Smooth muscle cell (in vitro differentiated cells): Measurements from ENCODE around the gene HMGN3. TPM values are rescaled to one million over a fixed set of nuclear protein-coding genes. Genes with fewer than 3 reads are reported as not detected.

Source experiments
- DNase-seq: peaks from one replicate; lab custom pipeline; 2025; ENCODE audit not compliant: unreplicated experiment; lab: John Stamatoyannopoulos, UW
- H2AFZ ChIP-seq: fragments of 200-600 bp; sonication (generic); 2 replicates; pipeline ENCODE4 v1.6.0; 2016; ENCODE audit warnings: antibody characterized with exemption, low read depth, mild to moderate bottlenecking
- H3F3A ChIP-seq: fragments of 200-600 bp; sonication (generic); 2 replicates; pipeline ENCODE4 v1.6.0; 2017; ENCODE audit warnings: antibody characterized with exemption, low read depth
- H3K27ac ChIP-seq: fragments of 200-600 bp; sonication (generic); 2 replicates; pipeline ENCODE4 v1.5.1; 2016; ENCODE audit warnings: low read depth, mild to moderate bottlenecking
- H3K27me3 ChIP-seq: fragments of 200-600 bp; sonication (generic); 2 replicates; pipeline ENCODE4 v1.6.1; 2016; ENCODE audit warnings: low read depth, mild to moderate bottlenecking
- H3K36me3 ChIP-seq: fragments of 200-600 bp; sonication (generic); 2 replicates; pipeline ENCODE4 v1.5.1; 2016; ENCODE audit warnings: low read depth
- H3K4me1 ChIP-seq: fragments of 200-600 bp; sonication (generic); 2 replicates; pipeline ENCODE4 v1.5.1; 2016; ENCODE audit warnings: low read depth
- H3K4me2 ChIP-seq: fragments of 200-600 bp; sonication (generic); 2 replicates; pipeline ENCODE4 v1.6.0; 2016; ENCODE audit warnings: mild to moderate bottlenecking
- H3K4me3 ChIP-seq: fragments of 200-600 bp; sonication (generic); 2 replicates; pipeline ENCODE4 v1.5.1; 2016; ENCODE audit warnings: mild to moderate bottlenecking
- H3K79me2 ChIP-seq: fragments of 200-600 bp; sonication (generic); 2 replicates; pipeline ENCODE4 v1.6.0; 2016; ENCODE audit warnings: low read depth, mild to moderate bottlenecking
- H3K9ac ChIP-seq: fragments of 200-600 bp; sonication (generic); 2 replicates; pipeline ENCODE4 v1.6.0; 2016; ENCODE audit warnings: low read depth
- H3K9me3 ChIP-seq: fragments of 200-600 bp; sonication (generic); replicated peaks from 2 replicates; pipeline ENCODE4 v1.5.1; 2016; ENCODE audit warnings: low read depth
- H4K20me1 ChIP-seq: fragments of 200-600 bp; sonication (generic); 2 replicates; pipeline ENCODE4 v1.6.0; 2016; ENCODE audit warnings: low read depth
- WGBS: methylation state at CpG from one replicate; pipeline ENCODE4 v1.1.7; 2016; ENCODE audit warnings: low lambda C conversion rate; 5-methylcytosine and 5-hydroxymethylcytosine counted together
- polyA plus RNA-seq: library from polyadenylated mRNA; unstranded; fragments of >200 nt; fragmentation: Nextera tagmentation; extraction: Ambion mirVana; gene quantifications from 2 replicates; pipeline ENCODE4 v1.2.1, GENCODE V29; 2016
- total RNA-seq: library from RNA; depleted of rRNA; stranded (reverse); fragments of >200 nt; gene quantifications from 2 replicates; pipeline ENCODE4 v1.2.3, GENCODE V29; 2014
- TF ChIP-seq, protein P1 (sequence below): fragments of 200-600 bp; sonication (generic); IDR thresholded peaks from 2 replicates; pipeline ENCODE4 v1.5.1; 2017; ENCODE audit warnings: borderline replicate concordance, mild to moderate bottlenecking, antibody characterized with exemption; ENCODE audit not compliant: insufficient read depth, poor library complexity, severe bottlenecking

HMGN3 gene
- total RNA-seq = 75.4 and 94.2 TPM in 2 replicates
- 108 and 124 TPM in 2 replicates for polyA plus RNA-seq

DNA sequence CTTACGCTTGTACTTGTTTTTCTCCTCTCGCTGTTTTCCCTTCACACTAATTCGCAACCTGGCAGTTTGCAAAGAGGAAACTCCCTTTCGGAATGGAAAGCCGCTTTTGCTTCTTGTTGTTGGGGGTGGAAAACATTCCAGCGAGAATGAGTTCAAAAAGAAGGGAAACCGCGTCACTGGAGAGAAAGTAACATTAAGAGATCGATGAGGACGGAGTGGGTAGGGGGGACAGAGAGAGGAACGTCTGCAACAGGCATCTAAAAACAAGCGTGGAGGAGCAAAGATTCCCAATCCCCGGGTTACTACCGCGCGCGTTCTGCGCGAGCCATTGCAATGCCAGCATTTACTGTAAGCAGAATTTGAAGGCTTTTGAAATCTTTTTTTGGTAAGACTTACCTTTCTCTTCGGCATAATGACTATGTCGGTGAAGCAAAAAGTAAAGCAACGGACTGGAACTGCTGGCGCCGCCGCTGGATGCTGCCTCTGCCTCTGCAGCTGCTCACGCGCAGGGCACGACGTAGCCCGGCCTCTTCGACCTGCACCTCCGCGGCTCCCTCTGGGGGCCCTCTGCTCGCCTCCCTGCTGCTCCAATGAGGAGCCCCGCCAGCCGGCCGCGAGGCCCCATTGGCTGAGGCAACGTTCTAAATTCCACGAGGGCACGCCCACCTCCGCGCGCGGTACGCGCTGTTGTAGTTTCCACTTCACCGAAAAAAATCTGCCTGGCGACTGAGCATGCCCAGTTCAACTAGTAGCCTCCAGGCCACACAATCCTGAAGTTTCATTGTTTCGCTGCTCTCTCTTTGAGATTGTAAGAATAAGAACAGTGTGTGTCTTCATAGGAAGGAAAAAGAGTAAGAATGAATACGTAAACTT, at the start of gene HMGN3:
HMGN3 (minus strand) TSS at position 533 of the 873 bp plus-strand sequence.
- peak within 1 kb of the TSS; percentile 87 for H3K4me3 ChIP-seq
- H3K27me3 ChIP-seq = no peaks in the 10 kb centered on the region
- peak within 1 kb of the TSS; percentile 75 for H3K9ac ChIP-seq
- no peaks in the 10 kb centered on the region for H3K36me3 ChIP-seq
- H3K79me2 ChIP-seq = peaks cover 16% of the 10 kb centered on the region
- H3F3A ChIP-seq = peaks cover 22% of the 10 kb centered on the region
- peak within 1 kb of the TSS; percentile 73 for H3K27ac ChIP-seq
- peak within 1 kb of the TSS; percentile 90 for H3K4me2 ChIP-seq
- peaks cover 2% of the 10 kb centered on the region for H4K20me1 ChIP-seq
- TF ChIP-seq, protein P1, sequence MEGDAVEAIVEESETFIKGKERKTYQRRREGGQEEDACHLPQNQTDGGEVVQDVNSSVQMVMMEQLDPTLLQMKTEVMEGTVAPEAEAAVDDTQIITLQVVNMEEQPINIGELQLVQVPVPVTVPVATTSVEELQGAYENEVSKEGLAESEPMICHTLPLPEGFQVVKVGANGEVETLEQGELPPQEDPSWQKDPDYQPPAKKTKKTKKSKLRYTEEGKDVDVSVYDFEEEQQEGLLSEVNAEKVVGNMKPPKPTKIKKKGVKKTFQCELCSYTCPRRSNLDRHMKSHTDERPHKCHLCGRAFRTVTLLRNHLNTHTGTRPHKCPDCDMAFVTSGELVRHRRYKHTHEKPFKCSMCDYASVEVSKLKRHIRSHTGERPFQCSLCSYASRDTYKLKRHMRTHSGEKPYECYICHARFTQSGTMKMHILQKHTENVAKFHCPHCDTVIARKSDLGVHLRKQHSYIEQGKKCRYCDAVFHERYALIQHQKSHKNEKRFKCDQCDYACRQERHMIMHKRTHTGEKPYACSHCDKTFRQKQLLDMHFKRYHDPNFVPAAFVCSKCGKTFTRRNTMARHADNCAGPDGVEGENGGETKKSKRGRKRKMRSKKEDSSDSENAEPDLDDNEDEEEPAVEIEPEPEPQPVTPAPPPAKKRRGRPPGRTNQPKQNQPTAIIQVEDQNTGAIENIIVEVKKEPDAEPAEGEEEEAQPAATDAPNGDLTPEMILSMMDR = no peak
- peak within 1 kb of the TSS; percentile 96 for H2AFZ ChIP-seq
- peak; percentile 74 for DNase-seq
- peaks cover 19% of the 10 kb centered on the region for H3K4me1 ChIP-seq
- WGBS = 4% methylated on average over 49 of the region's 51 CpGs
- no peaks in the 10 kb centered on the region for H3K9me3 ChIP-seq

DNA sequence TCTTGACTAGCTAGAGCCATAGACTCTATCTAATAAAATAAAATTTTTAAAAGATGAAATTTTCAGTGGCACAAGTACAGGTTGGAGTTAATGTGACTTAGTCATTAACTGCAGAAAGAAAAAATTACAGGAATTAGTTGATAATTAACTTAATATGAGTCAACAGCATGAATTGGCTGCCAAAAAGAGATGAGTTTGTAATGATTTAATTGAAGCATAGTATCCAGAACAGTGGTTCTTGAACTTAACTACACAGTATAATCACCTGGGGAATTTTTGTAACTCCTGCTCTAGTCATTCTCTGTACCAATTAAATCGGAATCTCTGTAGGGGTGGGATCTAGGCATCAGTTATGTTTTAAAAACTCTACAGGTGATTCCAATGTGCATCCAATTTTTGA, 46.3 kb upstream of the HMGN3 start:
- Histone ChIP-seq H3F3A (no peaks in the 10 kb centered on the region), H3K9ac (no peak overlapping the region), H2AFZ (no peak overlapping the region), H3K9me3 (no peaks in the 10 kb centered on the region), H3K4me3 (no peak overlapping the region), H3K36me3 (no peaks in the 10 kb centered on the region), H3K27me3 (no peaks in the 10 kb centered on the region), H3K27ac (no peak overlapping the region), H3K79me2 (no peaks in the 10 kb centered on the region), H4K20me1 (no peaks in the 10 kb centered on the region), H3K4me1 (no peaks in the 10 kb centered on the region), H3K4me2 (no peak overlapping the region)
- DNase-seq = no peak
- TF ChIP-seq, protein P1 = no peak
- 97% methylated on average over 1 of the region's 1 CpG for WGBS

DNA sequence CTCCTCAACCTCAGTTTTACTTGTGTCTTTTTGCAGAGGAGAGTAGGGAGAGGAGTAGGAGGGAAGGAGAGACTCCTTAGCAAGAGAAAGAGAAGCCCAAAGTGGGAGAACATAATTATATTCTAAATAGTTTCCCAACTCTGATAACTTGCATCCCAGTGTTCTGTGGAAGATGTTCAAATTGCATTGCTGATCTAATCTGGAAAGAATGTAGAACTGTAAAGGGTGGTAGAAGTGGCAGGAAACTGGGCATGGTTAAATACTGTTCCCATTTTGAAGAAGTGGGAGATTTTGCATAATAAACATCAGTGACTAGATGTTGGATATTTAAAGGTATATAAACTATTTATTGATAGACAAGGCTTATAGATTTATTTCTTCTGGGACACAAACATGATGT, 42.6 kb upstream of the HMGN3 start:
- TF ChIP-seq, protein P1 = no peak
- Histone ChIP-seq H3K79me2 (no peaks in the 10 kb centered on the region), H3K9ac (no peak overlapping the region), H3K4me1 (no peaks in the 10 kb centered on the region), H3F3A (no peaks in the 10 kb centered on the region), H2AFZ (peak overlapping the region; percentile 41), H3K4me2 (no peak overlapping the region), H3K4me3 (no peak overlapping the region), H3K36me3 (no peaks in the 10 kb centered on the region), H3K27me3 (no peaks in the 10 kb centered on the region), H3K9me3 (no peaks in the 10 kb centered on the region), H4K20me1 (no peaks in the 10 kb centered on the region), H3K27ac (no peak overlapping the region)
- no peak for DNase-seq
